Ovary (tissue), 3 donors: Measurements from ENCODE around the gene SNRPE.

Source experiments
- CTCF ChIP-seq, 3 donors: fragments of 450-650 bp in 2 of 3; fragments of 200-600 bp in 1 of 3; IDR thresholded peaks; one replicate each; pipeline versions ENCODE4 v1.5.1 to v1.8.0; 2016 to 2022; ENCODE audit warnings: antibody characterized with exemption in 3 of 3, mild to moderate bottlenecking in 1 of 3
- POLR2A ChIP-seq: fragments of 450-650 bp; IDR thresholded peaks from one replicate; pipeline ENCODE4 v1.6.1; 2017; ENCODE audit warnings: antibody characterized with exemption, mild to moderate bottlenecking, moderate library complexity
- donor health status: DM: no; HTN: no; CAD: no.

GRCh38 chr1:203905275-203905674, 43.9 kb downstream of the SNRPE start:
- no peak for TF ChIP-seq POLR2A
- no peak for TF ChIP-seq CTCF (IDR thresholded peaks at IDR 0.05)
